Natural killer cell treated with Interleukin-12 subunit alpha and Interleukin-12 subunit beta and Interleukin-15 and Interleukin-18, amount 100 ng/mL, for 72 hours (primary cell): ENCODE data around the gene TFAP2B. TPM values are rescaled to one million over a fixed set of nuclear protein-coding genes. Genes with fewer than 3 reads are reported as not detected.

Experiments used
- ATAC-seq, 2 donors: fragments of 150-1000 bp; cut with Tn5 transposase in 1 of 2; sonication (Bioruptor Pico), chemical (Tn5 transposase) in 1 of 2; 2 replicates each; pipeline ENCODE4 v1.10.0; 2021
- DNase-seq: peaks from one replicate; pipeline ENCODE4 v3.0.0; 2022; ENCODE audit warnings: low spot score
- H3K27ac Mint-ChIP-seq, 2 donors: 1 replicate in 1 of 2; 2 replicates in 1 of 2; pipeline ENCODE4 v1.8.0; 2022; ENCODE audit warnings: mixed read lengths in 2 of 2, mild to moderate bottlenecking in 1 of 2, moderate library complexity in 1 of 2
- H3K27me3 Mint-ChIP-seq, 2 donors: 1 replicate in 1 of 2; 2 replicates in 1 of 2; pipeline ENCODE4 v1.8.0; 2022; ENCODE audit warnings: mixed read lengths in 2 of 2
- H3K36me3 Mint-ChIP-seq: one replicate; pipeline ENCODE4 v1.8.0; 2022; ENCODE audit warnings: mixed read lengths
- H3K4me1 Mint-ChIP-seq, 2 donors: 1 replicate in 1 of 2; 2 replicates in 1 of 2; pipeline ENCODE4 v1.8.0; 2022; ENCODE audit warnings: low read depth in 2 of 2, mixed read lengths in 2 of 2, mild to moderate bottlenecking in 1 of 2
- H3K4me3 Mint-ChIP-seq: one replicate; pipeline ENCODE4 v1.8.0; 2022; ENCODE audit warnings: mixed read lengths
- H3K9me3 Mint-ChIP-seq: 2 replicates; pipeline ENCODE4 v1.8.0; 2022; ENCODE audit warnings: mixed read lengths
- total RNA-seq, 2 donors: library from RNA; stranded (reverse); gene quantifications; one replicate each; pipeline ENCODE4 v1.2.3, GENCODE V29; 2022

TFAP2B gene
- total RNA-seq, 2 donors from 2014 or later, result not detected

DNA sequence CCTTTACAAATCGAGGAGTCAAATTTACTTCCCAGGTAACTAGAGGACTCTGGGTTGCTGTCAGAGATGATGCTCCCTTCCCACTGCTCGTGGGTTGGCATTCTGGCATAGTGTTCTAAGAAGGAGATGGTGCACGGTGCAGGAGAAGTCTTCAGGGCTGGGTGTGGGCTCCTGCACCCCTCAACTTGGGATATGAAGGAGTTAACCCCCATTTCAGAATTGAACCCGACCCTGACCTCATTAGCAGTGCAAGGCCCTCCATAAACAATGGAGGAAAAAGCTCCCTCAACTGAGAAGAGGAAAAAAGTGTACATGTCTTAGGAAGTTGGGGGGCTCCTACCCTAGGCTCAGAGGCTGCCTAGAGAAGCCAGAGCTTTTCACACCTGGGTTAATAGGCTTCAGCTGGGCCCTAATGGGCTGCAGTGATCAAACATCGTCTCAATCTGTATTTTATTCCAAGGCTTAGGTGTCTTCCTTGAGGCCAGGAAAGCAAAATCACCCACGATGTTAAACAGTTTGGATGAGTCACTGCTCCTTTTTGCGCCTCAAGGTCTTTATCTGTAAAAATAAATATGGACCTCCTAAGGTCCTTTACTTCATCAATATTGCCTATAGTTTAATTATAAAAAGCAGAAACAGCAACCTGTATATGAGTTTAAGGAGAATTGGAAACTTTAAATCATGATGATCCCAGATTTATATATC is 29.4 kb downstream of the TFAP2B start:
- ATAC-seq (no peak), DNase-seq (no peak)
- Mint-ChIP-seq H3K36me3 (peaks cover 7% of the 10 kb centered on the region), H3K4me1 (no peaks in the 10 kb centered on the region), H3K4me3 (no peak overlapping the region), H3K27ac (no peak overlapping the region), H3K9me3 (no peaks in the 10 kb centered on the region), H3K27me3 (peaks cover 23 to 32% of the 10 kb centered on the region in 2 donors)

DNA sequence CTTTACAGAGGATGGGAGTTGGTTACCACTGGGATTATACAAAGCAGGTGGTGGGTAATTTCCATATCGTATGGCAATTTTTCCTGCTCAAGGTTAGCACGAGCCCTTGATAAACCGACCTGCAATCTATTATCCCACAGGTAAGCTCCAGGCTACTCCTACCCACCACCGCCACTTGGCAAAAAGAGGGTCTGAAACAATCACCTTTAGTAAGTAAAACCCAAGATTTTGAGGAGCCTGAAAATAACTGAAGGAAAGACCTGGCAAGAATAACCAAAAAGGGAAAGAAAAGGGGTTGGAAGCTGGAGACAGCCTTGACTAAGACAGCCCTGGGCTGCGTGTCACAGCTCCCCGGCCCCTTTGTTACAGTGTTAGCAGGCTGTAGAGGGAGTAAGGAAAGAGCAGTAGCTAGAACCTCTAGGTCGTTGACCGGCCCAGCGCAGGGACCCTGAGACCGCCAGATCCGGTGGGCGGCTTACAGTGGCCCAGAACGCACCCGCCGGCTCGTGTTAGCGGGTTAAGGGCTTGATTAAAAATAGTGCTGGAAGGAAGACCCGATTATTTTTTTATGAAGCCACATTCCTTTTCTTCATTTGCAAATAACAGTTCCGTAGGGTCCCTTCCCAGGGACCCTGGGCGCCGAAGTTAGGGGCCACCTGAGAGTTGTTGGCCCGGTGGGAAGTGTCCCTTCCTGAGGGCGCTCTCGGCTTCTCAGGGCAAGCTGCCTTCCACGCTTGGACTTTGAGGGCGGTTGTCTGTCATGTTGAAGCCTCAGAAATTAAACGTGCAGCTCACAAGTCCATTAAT is 30.5 kb downstream of the TFAP2B start:
- H3K4me1 Mint-ChIP-seq, result no peaks in the 10 kb centered on the region
- H3K27ac Mint-ChIP-seq, result no peak overlapping the region
- no peaks in the 10 kb centered on the region for H3K9me3 Mint-ChIP-seq
- H3K36me3 Mint-ChIP-seq, result peaks cover 7% of the 10 kb centered on the region
- no peak overlapping the region for H3K4me3 Mint-ChIP-seq
- ATAC-seq, result no peak
- no peak for DNase-seq
- peaks cover 19 to 33% of the 10 kb centered on the region in 2 donors for H3K27me3 Mint-ChIP-seq

DNA sequence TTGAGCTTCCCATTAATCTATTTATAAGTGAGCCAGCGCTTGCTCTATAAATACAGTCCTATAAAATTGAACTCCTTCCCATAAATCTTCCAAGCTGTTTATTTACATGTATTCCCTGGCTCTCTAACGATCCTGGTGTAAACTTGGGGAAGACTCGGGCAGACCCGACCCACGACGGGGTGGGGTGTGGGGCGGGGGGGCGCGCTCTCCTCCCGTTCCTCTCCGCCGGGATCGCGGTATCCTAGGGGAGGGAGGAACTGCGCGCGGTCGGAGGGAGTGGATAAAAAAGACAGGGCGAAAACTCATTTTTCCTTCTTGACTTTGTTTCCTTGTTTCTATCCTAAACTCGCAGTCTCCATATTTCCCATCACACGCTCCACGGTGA is 31.1 kb downstream of the TFAP2B start:
- ATAC-seq, result no peak
- Mint-ChIP-seq H3K36me3 (peaks cover 7% of the 10 kb centered on the region), H3K4me3 (no peak overlapping the region), H3K27ac (no peak overlapping the region), H3K4me1 (no peaks in the 10 kb centered on the region), H3K9me3 (no peaks in the 10 kb centered on the region), H3K27me3 (peaks cover 19 to 30% of the 10 kb centered on the region in 2 donors)
- DNase-seq, result no peak

DNA sequence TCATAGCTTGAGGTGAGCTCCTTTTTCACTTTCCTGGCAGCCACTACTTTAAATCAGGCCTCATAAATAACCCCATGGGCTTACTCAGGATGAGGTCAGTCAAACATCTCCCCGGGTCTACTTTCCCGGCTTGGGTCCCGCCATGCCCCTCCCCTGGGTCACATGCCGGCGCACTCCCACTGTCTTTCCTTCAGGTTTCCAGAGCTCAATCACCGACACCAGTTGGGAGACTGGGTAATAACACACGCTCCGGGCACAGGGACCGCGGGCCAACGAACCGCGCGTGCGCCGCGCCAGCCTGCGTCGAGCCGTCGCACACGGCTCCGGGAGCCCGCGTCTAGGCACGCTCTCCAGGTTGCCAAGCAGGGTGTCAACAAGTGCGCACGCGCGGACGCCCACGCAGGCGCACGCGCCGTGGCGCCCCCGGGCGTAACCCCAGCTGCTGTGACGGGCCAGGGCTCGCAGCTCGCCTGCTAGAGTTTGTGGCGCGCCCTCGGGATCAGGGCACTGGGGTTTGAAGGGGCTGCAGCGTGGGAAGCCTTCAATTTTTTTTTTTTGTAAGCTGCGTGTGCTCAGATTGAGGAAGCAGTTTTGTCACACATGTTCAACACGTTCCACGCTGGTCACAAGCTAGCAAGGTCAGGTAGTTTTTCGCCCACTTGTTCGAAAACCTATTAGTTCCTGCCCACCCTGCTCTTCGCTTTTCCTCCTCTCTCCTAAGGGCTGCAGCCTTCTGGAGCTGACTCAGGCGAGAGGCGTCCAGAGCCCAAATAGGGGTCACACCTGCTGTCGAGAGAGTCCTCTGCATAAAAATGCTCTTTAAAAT is 31.8 kb downstream of the TFAP2B start:
- H3K27ac Mint-ChIP-seq, result no peak overlapping the region
- DNase-seq, result no peak
- H3K27me3 Mint-ChIP-seq, result peaks cover 19 to 27% of the 10 kb centered on the region in 2 donors
- peaks cover 7% of the 10 kb centered on the region for H3K36me3 Mint-ChIP-seq
- no peaks in the 10 kb centered on the region for H3K9me3 Mint-ChIP-seq
- H3K4me3 Mint-ChIP-seq, result no peak overlapping the region
- no peaks in the 10 kb centered on the region for H3K4me1 Mint-ChIP-seq
- no peak for ATAC-seq

DNA sequence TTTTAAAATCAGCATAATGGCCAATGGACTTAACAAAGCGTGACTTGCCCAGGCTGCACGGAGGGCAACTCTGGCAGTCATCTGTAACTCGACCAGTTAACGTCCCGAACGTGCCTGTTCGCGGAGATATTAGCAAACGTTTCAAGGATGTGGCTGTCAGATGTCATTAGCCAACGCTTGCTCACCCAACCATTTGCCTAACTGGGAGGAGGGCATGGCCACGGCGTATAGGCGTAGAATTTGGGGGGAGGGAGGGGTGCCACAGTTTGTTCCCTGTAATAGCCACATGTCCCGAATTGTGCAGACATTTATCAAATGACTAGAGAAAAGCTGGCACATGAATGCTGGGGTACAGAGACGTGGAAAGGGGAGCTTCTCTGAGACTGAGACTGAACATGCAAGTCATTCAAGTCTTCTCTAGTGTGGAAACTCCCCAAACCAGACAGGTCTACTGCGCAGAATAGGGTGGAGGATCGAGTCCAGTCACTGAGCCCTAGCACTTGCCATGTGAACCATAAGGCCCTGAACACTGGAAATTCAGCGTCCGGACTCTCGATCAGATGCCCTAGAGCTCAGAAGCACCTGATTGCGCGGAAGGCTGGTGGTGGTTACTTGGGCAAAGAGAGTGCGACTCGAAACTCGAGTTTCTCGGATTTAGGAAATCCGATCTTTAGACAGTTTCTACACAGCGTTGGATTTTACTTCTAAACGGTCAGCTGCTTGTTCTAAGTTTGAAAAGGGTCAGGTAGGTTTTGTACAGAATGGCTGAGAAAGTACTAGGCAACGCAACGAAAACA is 32.6 kb downstream of the TFAP2B start:
- Mint-ChIP-seq H3K9me3 (no peaks in the 10 kb centered on the region), H3K4me1 (no peaks in the 10 kb centered on the region), H3K27me3 (peaks cover 17 to 22% of the 10 kb centered on the region in 2 donors), H3K4me3 (no peak overlapping the region), H3K36me3 (peaks cover 7% of the 10 kb centered on the region), H3K27ac (no peak overlapping the region)
- DNase-seq (no peak), ATAC-seq (no peak)

DNA sequence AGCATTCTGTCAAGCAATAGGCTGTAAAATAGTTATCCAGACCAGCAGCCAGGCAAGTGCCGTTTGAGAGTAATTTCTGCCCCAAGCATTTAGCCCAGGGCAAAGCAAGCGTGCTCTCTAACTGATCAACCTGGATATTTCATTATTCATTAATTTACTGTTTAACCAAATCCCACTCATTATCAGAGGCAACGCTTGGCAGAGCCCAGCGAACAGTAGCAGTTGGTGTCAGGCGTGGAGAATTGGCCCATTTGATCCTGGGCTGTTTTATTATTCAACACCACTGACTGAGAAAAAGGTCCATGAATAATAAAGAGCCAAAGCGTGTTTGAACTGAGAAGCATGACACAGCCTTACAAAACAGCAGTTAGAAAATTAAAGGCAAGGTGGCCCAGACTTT is 35.3 kb downstream of the TFAP2B start:
- Mint-ChIP-seq H3K27ac (no peak overlapping the region), H3K36me3 (no peaks in the 10 kb centered on the region), H3K4me3 (no peak overlapping the region), H3K27me3 (peaks cover under 1 to 7% of the 10 kb centered on the region in 2 donors), H3K4me1 (no peaks in the 10 kb centered on the region), H3K9me3 (peaks cover 3% of the 10 kb centered on the region)
- DNase-seq, result no peak
- no peak for ATAC-seq

DNA sequence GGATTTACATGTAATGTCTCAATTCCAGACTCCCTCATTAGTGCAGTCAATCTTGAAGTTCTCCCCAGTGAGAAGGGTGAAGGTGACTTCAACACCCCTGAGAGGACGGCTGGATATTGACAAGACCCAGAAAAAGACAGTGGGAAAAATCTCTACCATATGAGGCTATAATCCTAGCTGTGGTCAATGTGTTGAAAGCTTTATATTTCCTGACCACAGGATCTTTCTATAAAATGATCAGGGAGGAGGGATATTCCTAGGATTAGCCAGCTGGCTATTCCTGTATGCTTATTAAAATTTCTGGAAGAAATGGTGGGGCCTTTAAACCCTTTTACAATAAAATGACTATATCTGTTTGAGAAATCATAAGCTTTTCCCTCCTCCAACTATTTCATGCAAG is 43.0 kb downstream of the TFAP2B start:
- no peaks in the 10 kb centered on the region for H3K4me1 Mint-ChIP-seq
- no peaks in the 10 kb centered on the region for H3K27me3 Mint-ChIP-seq
- H3K36me3 Mint-ChIP-seq, result no peaks in the 10 kb centered on the region
- no peak for ATAC-seq
- H3K4me3 Mint-ChIP-seq, result no peak overlapping the region
- peaks cover 9% of the 10 kb centered on the region for H3K9me3 Mint-ChIP-seq
- DNase-seq, result no peak
- H3K27ac Mint-ChIP-seq, result no peak overlapping the region

DNA sequence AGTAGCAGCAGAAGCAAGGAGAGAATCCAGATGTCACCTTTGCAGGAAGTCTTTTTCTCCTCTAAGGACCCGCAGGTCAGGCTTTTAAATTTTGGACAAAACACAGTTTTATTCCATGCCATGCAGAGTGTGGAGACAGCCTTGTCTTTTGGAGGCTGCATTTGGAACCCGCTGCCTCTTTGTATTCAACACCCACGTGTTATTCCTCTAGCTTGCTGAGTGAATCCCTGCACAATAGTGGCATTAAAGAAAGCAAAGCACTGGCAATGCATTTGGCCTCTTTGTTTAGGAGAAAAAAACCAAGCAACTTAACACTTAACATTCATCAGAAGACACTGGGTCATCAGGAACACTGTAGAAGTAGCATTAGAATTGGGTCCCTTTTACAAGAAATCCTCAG is 43.5 kb downstream of the TFAP2B start:
- H3K27ac Mint-ChIP-seq, result no peak overlapping the region
- H3K4me1 Mint-ChIP-seq, result no peaks in the 10 kb centered on the region
- no peaks in the 10 kb centered on the region for H3K27me3 Mint-ChIP-seq
- H3K4me3 Mint-ChIP-seq, result no peak overlapping the region
- H3K36me3 Mint-ChIP-seq, result no peaks in the 10 kb centered on the region
- no peak for DNase-seq
- H3K9me3 Mint-ChIP-seq, result peaks cover 8% of the 10 kb centered on the region
- no peak for ATAC-seq

DNA sequence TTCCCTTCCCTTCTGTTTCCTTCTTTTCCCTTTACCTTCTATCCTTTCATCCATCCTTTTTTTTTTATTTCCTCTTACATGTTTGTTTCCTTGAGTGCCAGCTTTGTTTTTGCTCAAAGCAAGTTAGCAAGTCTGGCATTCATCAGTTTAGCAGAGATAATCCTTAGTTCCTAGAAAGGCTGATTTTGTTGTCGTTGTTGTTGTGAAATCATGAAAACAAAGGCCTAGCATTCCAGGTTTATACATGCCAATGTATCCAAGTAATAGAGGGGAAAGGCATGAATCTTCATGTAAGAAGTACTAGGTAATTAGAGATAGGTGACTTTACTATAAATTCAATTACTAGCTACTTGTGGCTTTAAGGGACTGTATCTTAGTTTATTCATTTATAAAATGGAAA is 45.9 kb downstream of the TFAP2B start:
- no peaks in the 10 kb centered on the region for H3K36me3 Mint-ChIP-seq

DNA sequence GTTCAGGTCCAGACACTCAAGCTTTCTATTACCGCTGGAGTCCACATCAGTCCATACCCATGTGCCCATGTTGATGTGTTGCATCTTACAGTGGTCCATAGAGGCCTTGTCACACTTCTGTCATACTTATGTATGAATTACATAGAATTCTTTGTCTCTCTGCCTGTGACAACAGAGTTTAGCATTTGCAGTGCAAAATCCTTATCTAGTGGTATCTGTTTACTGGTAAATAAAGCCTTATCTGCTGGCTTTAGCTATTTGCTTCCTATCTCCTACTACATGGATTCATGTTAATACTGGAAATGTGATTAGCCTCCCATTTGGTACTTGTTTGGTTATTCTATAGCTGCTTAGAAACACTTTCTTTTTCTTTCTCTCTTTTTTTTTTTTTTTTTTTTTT is 49.8 kb downstream of the TFAP2B start:
- H3K4me1 Mint-ChIP-seq, result no peaks in the 10 kb centered on the region
- DNase-seq, result no peak
- H3K4me3 Mint-ChIP-seq, result no peak overlapping the region
- no peaks in the 10 kb centered on the region for H3K9me3 Mint-ChIP-seq
- H3K36me3 Mint-ChIP-seq, result no peaks in the 10 kb centered on the region
- H3K27me3 Mint-ChIP-seq, result no peaks in the 10 kb centered on the region
- H3K27ac Mint-ChIP-seq, result no peak overlapping the region
- no peak for ATAC-seq

More for the DNA sequence above, 45.9 kb downstream of the TFAP2B start:
- ATAC-seq (no peak), DNase-seq (no peak)
- no peaks in the 10 kb centered on the region for H3K27me3 Mint-ChIP-seq
- H3K4me1 Mint-ChIP-seq, result no peaks in the 10 kb centered on the region
- no peak overlapping the region for H3K27ac Mint-ChIP-seq
- H3K4me3 Mint-ChIP-seq, result no peak overlapping the region
- H3K9me3 Mint-ChIP-seq, result peaks cover 3% of the 10 kb centered on the region

DNA sequence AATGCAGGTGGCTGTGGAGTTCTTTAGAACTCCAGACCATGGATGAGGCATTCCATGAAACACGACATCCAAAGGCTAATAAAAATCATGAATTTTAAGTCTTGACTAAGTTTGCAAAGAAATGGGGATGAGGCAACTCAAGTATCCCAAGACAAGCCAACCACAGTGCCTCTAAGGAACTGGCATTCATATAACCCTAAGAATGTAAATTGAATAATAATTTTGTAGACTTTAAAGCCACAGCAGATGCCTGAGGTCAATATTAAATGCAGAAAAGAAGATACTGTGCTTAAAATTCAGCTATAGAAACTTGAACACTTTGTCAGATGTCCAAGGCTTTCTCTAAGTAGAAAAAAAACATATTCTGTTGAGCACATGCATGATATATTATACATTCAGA is 54.5 kb downstream of the TFAP2B start:
- H3K27ac Mint-ChIP-seq, result no peak overlapping the region
- DNase-seq, result no peak
- H3K4me3 Mint-ChIP-seq, result no peak overlapping the region
- no peak for ATAC-seq
- peaks cover 4% of the 10 kb centered on the region for H3K9me3 Mint-ChIP-seq
- no peaks in the 10 kb centered on the region for H3K27me3 Mint-ChIP-seq
- H3K36me3 Mint-ChIP-seq, result no peaks in the 10 kb centered on the region
- no peaks in the 10 kb centered on the region for H3K4me1 Mint-ChIP-seq

DNA sequence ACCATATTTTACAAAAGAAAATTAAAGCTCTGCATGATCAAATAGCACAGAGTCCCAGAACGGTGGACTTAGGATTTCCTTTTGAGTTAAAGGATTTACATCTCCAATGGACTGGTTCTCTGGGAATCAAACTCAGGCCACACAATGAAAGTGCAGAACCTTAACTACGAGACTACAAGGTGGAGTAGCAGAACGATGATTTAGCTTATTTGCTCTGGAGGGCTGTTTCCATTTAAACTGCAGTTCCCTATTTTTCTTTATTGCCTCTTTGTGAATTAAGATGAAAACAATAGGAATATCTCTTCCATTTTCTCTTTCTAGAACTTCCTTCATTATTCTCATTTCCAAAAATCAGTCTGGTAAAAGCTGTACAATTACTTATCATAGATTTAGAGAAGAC is 65.7 kb downstream of the TFAP2B start:
- Mint-ChIP-seq H3K27ac (no peak overlapping the region), H3K4me3 (no peak overlapping the region), H3K36me3 (no peaks in the 10 kb centered on the region), H3K9me3 (peaks cover 5% of the 10 kb centered on the region), H3K27me3 (no peaks in the 10 kb centered on the region), H3K4me1 (no peaks in the 10 kb centered on the region)
- DNase-seq (no peak), ATAC-seq (no peak)

DNA sequence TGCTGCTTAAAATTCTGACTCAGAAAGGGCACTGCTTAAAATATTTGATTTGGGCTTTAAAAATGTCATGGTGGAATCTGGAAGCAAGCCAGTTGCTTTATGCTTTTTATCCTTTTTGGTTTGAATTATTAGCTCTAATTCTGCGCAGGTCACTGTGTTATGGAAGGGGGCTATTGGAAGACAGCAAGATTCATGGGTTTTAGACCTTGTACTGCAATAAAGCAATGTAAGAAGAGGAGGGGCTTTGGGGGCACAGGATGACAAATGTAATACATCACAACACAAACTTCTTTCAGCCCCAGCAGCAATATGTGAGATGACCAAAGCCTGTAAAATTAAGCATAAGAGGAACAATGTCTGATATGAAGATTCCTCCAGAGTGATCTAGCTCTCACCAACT is 68.4 kb downstream of the TFAP2B start:
- DNase-seq (no peak), ATAC-seq (no peak)
- Mint-ChIP-seq H3K36me3 (no peaks in the 10 kb centered on the region), H3K4me3 (no peak overlapping the region), H3K9me3 (peaks cover 6% of the 10 kb centered on the region), H3K27me3 (no peaks in the 10 kb centered on the region), H3K27ac (no peak overlapping the region), H3K4me1 (no peaks in the 10 kb centered on the region)
